Rectal smooth muscle tissue (tissue), 1 donor: ENCODE results near the gene HDHD5.

ENCODE experiments used
- H3K27ac ChIP-seq: one replicate; pipeline ENCODE4 v1.7.0; 2013; ENCODE audit warnings: low read depth, low read length, inconsistent platforms
- H3K27me3 ChIP-seq: one replicate; pipeline ENCODE4 v1.7.0; 2013; ENCODE audit warnings: low read length; ENCODE audit not compliant: control insufficient read depth, insufficient read depth
- H3K36me3 ChIP-seq: one replicate; pipeline ENCODE4 v1.7.0; 2013; ENCODE audit warnings: low read length; ENCODE audit not compliant: control insufficient read depth, insufficient read depth
- H3K4me1 ChIP-seq: one replicate; pipeline ENCODE4 v1.7.0; 2013; ENCODE audit warnings: low read length; ENCODE audit not compliant: control insufficient read depth, insufficient read depth
- H3K4me3 ChIP-seq: one replicate; pipeline ENCODE4 v1.7.0; 2013; ENCODE audit warnings: low read length
- H3K9ac ChIP-seq: one replicate; pipeline ENCODE4 v1.7.0; 2013; ENCODE audit warnings: low read length

Gene HDHD5

GRCh38 chr22:17131686-17132085 lies 27.4 kb downstream of the HDHD5 start:
- H3K36me3 ChIP-seq = no peaks in the 10 kb centered on the region
- H3K9ac ChIP-seq = no peak overlapping the region
- H3K4me3 ChIP-seq = no peak overlapping the region
- no peak overlapping the region for H3K27ac ChIP-seq
- H3K27me3 ChIP-seq = no peaks in the 10 kb centered on the region
- no peaks in the 10 kb centered on the region for H3K4me1 ChIP-seq

- Histone ChIP-seq H3K4me3 (no peak overlapping the region), H3K36me3 (no peaks in the 10 kb centered on the region), H3K9ac (no peak overlapping the region), H3K27me3 (no peaks in the 10 kb centered on the region), H3K4me1 (no peaks in the 10 kb centered on the region), H3K27ac (no peak overlapping the region)
Observed at GRCh38 chr22:17130199-17130598, 28.9 kb downstream of the HDHD5 start.

GRCh38 chr22:17121233-17122195 lies 37.6 kb downstream of the HDHD5 start, which contains the start of gene TMEM121B:
TMEM121B (minus strand) TSS chr22:17121360; CDS start chr22:17121127, 233 bp downstream.
- Histone ChIP-seq H3K4me3 (peak within 1 kb of the TSS; percentile 38), H3K9ac (no peak within 1 kb of the TSS), H3K4me1 (no peaks in the 10 kb centered on the region), H3K36me3 (no peaks in the 10 kb centered on the region), H3K27me3 (peaks cover 21% of the 10 kb centered on the region), H3K27ac (no peak within 1 kb of the TSS)

GRCh38 chr22:17120711-17121232 lies 38.3 kb downstream of the HDHD5 start:
- Histone ChIP-seq H3K4me1 (no peaks in the 10 kb centered on the region), H3K4me3 (no peak overlapping the region), H3K36me3 (no peaks in the 10 kb centered on the region), H3K27ac (no peak overlapping the region), H3K27me3 (peaks cover 21% of the 10 kb centered on the region), H3K9ac (no peak overlapping the region)

GRCh38 chr22:17120281-17120680 lies 38.8 kb downstream of the HDHD5 start:
- Histone ChIP-seq H3K9ac (no peak overlapping the region), H3K4me1 (no peaks in the 10 kb centered on the region), H3K36me3 (no peaks in the 10 kb centered on the region), H3K4me3 (no peak overlapping the region), H3K27ac (no peak overlapping the region), H3K27me3 (peaks cover 21% of the 10 kb centered on the region)

DNA sequence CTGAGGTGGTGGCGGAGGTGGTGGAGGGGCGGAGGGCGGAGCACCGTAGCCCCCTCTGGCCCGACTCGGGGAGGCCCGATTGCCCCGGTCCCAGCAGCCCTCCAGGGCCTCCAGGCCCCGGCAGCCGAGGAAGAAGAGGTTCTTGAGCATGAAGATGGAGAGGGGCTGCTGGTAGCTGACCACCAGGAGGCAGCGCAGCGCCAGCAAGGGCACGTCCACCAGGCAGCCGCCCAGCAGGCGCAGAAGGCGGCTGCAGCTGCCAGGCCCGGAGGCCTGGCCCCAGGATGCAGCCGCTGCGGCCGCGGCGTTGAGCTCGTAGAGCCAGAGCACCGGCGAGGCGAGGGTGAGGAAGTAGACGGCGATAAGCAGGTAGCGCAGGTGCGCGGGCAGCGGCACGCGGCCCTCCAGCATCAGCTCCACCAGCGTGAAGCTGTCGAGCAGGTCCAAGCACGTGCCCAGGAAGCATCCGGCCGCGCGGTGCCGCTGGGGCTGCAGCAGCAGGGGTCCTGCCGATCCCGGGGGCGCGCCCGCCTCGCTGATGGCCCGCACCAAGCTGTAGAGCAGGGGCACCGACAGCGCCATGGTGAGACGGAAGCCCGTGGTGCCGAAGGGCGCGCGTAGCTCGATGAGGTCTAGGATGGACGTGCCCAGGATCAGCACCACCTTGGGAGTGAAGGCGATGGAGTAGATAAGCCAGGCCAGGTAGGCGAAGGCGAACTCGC lies 39.4 kb downstream of the HDHD5 start:
- no peaks in the 10 kb centered on the region for H3K36me3 ChIP-seq
- no peak overlapping the region for H3K9ac ChIP-seq
- no peak overlapping the region for H3K27ac ChIP-seq
- peaks cover 21% of the 10 kb centered on the region for H3K27me3 ChIP-seq
- H3K4me3 ChIP-seq = no peak overlapping the region
- no peaks in the 10 kb centered on the region for H3K4me1 ChIP-seq

GRCh38 chr22:17118342-17118741 lies 40.7 kb downstream of the HDHD5 start:
- H3K27me3 ChIP-seq = peaks cover 21% of the 10 kb centered on the region
- H3K27ac ChIP-seq = no peak overlapping the region
- no peak overlapping the region for H3K9ac ChIP-seq
- no peaks in the 10 kb centered on the region for H3K4me1 ChIP-seq
- no peaks in the 10 kb centered on the region for H3K36me3 ChIP-seq
- no peak overlapping the region for H3K4me3 ChIP-seq

DNA sequence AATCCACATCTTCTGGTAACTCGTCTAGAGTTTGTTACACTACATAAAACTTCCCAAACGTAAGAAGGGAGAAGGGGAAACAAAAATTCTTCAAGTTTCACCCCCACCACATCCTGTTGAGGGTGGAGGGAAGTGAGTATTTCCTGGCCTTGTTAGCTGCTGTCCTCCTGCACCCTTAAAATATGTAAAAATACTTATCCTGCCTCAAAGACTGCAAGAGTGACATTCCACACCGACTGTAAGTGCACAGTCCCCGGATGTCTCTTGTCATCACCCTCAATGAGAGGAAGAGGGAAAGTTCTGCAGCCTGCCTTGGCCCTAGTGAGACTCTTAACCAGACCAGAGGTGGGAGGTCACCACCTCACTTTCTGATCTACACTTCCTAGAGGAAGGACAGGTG lies 41.2 kb downstream of the HDHD5 start:
- no peak overlapping the region for H3K4me3 ChIP-seq
- H3K4me1 ChIP-seq = no peaks in the 10 kb centered on the region
- H3K27me3 ChIP-seq = peaks cover 21% of the 10 kb centered on the region
- no peak overlapping the region for H3K9ac ChIP-seq
- no peak overlapping the region for H3K27ac ChIP-seq
- H3K36me3 ChIP-seq = no peaks in the 10 kb centered on the region

GRCh38 chr22:17117400-17117799 lies 41.7 kb downstream of the HDHD5 start:
- no peak overlapping the region for H3K27ac ChIP-seq
- H3K4me1 ChIP-seq = no peaks in the 10 kb centered on the region
- no peak overlapping the region for H3K9ac ChIP-seq
- peaks cover 21% of the 10 kb centered on the region for H3K27me3 ChIP-seq
- no peaks in the 10 kb centered on the region for H3K36me3 ChIP-seq
- no peak overlapping the region for H3K4me3 ChIP-seq

DNA sequence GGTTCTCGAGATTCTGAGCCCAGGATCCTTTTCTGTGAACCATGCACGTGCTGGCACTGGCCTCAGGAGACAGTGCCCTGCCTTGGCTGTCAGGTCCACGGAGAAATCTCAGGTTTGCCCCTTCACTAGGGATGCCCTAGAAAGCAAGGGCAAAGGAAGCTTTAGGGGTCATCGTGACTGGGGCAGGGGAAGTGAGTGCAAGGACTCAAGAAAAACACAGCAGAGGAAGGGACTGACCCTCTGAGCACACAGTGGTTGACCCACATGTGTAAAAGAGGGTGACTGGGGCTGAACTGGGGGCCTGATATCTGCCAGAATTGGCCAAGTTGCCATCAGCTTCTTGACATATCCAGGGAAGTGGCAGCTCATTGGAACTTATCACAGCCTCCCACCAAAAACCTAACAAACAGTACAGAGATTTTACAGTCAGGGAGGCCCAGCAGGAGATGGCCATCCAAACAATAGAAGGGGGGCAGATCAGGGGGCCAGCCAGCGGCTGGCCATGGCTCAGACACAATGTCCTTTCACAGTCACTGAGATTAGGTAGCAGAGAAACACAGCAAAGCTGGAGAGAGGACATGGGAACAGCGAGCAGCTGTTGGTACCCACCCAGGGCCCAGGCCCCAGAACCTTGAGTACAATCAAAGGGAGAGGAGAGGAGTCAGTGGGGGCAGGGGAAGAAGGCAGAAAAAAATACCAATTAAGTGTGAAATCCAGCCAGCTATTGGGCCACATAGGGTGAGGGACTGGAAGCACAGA lies 42.3 kb downstream of the HDHD5 start:
- Histone ChIP-seq H3K27me3 (peaks cover 16% of the 10 kb centered on the region), H3K9ac (no peak overlapping the region), H3K4me3 (no peak overlapping the region), H3K4me1 (no peaks in the 10 kb centered on the region), H3K27ac (no peak overlapping the region), H3K36me3 (no peaks in the 10 kb centered on the region)

GRCh38 chr22:17115945-17116565 lies 43.0 kb downstream of the HDHD5 start:
- H3K36me3 ChIP-seq = no peaks in the 10 kb centered on the region
- no peaks in the 10 kb centered on the region for H3K4me1 ChIP-seq
- no peak overlapping the region for H3K4me3 ChIP-seq
- peaks cover 11% of the 10 kb centered on the region for H3K27me3 ChIP-seq
- H3K9ac ChIP-seq = no peak overlapping the region
- no peak overlapping the region for H3K27ac ChIP-seq
